Myocyte (in vitro differentiated cells): ENCODE data around the gene SRRM5. TPM values are rescaled to one million over a fixed set of nuclear protein-coding genes. Genes with fewer than 3 reads are reported as not detected.
"Not testable (repeated sequence)": the region's sequence is repeated elsewhere in the genome, so short reads cannot be mapped to it uniquely, and the experiment has no call there.

Source experiments
- DNase-seq: peaks from one replicate; pipeline ENCODE4 v3.0.0-alpha.2; 2012; ENCODE audit warnings: low read depth
- polyA plus RNA-seq: library from polyadenylated mRNA; unstranded; fragments of >200 nt; gene quantifications from one replicate; pipeline ENCODE4 v1.2.1, GENCODE V29; 2012; ENCODE audit warnings: missing spikeins
- total RNA-seq: library from RNA; depleted of rRNA; stranded (reverse); fragments of >200 nt; gene quantifications from 2 replicates; pipeline ENCODE4 v1.2.3, GENCODE V29; 2014

The SRRM5 gene
- total RNA-seq, result 0.10 TPM in 1 of 2 replicates, not detected in the other
- polyA plus RNA-seq, result 0.49 TPM

GRCh38 chr19:43611788-43612187 lies at the start of gene SRRM5:
Gene SRRM5, plus strand, starts transcription at chr19:43612088. Its CDS starts 34 bp downstream, at chr19:43612122.
- no peak for DNase-seq

GRCh38 chr19:43562226-43562697 lies 49.6 kb upstream of the SRRM5 start:
- no peak for DNase-seq

GRCh38 chr19:43562698-43563241 lies 49.1 kb upstream of the SRRM5 start:
- DNase-seq, result peak; percentile 98

GRCh38 chr19:43563816-43564457 lies 48.0 kb upstream of the SRRM5 start:
- no peak for DNase-seq

- DNase-seq, result no peak
Measured at GRCh38 chr19:43564800-43565199, 47.1 kb upstream of the SRRM5 start.

GRCh38 chr19:43569657-43570056 lies 42.2 kb upstream of the SRRM5 start:
- no peak for DNase-seq

- DNase-seq, result peak; percentile 32
Measured at GRCh38 chr19:43570174-43570791, 41.6 kb upstream of the SRRM5 start.

- DNase-seq, result no peak
Measured at GRCh38 chr19:43572171-43572588, 39.7 kb upstream of the SRRM5 start.

GRCh38 chr19:43574424-43575155 lies 37.3 kb upstream of the SRRM5 start:
- peak; percentile 37 for DNase-seq

- DNase-seq, result peak; percentile 99
Measured at GRCh38 chr19:43575156-43575950, 36.5 kb upstream of the SRRM5 start, which contains the start of the genes PINLYP and XRCC1. Gene PINLYP, plus strand, starts transcription at chr19:43575801. Its CDS starts 1,391 bp downstream, at chr19:43577192. Gene XRCC1, minus strand, starts transcription at chr19:43575527. Its CDS starts 69 bp downstream, at chr19:43575458.

GRCh38 chr19:43575955-43576878 lies 35.7 kb upstream of the SRRM5 start:
- DNase-seq, result no peak

- no peak for DNase-seq
Measured at GRCh38 chr19:43578787-43579186, 33.1 kb upstream of the SRRM5 start.

- no peak for DNase-seq
Measured at GRCh38 chr19:43581467-43581866, 30.4 kb upstream of the SRRM5 start.

GRCh38 chr19:43582495-43582894 lies 29.4 kb upstream of the SRRM5 start:
- DNase-seq, result no peak

GRCh38 chr19:43584484-43584883 lies 27.4 kb upstream of the SRRM5 start:
- no peak for DNase-seq

GRCh38 chr19:43586346-43586745 lies 25.5 kb upstream of the SRRM5 start:
- DNase-seq, result no peak

GRCh38 chr19:43587029-43587428 lies 24.9 kb upstream of the SRRM5 start:
- DNase-seq, result not testable (repeated sequence)

- no peak for DNase-seq
Measured at GRCh38 chr19:43589277-43589676, 22.6 kb upstream of the SRRM5 start.

- no peak for DNase-seq
Measured at GRCh38 chr19:43589678-43590077, 22.2 kb upstream of the SRRM5 start.
